ENCODE results near the gene MYOT. TPM values are rescaled to one million over a fixed set of nuclear protein-coding genes. Genes with fewer than 3 reads are reported as not detected.

MYOT gene
- total RNA-seq, 4 donors from 2014 or later, result 0.39 to 11.7 (median 1.8) TPM

- H3K36me3 ChIP-seq, result no peaks in the 10 kb centered on the region
- H3K4me1 ChIP-seq, result no peaks in the 10 kb centered on the region
- no peak for DNase-seq
- intact Hi-C loops (cut with DNase I), result no loop called here
- H3K4me3 ChIP-seq (replicated peaks in 1 of 3), result no peak overlapping the region
- H3K27ac ChIP-seq, result no peak overlapping the region
- no peaks in the 10 kb centered on the region for H3K27me3 ChIP-seq
- H3K9me3 ChIP-seq, result no peaks in the 10 kb centered on the region
- 77 to 92% methylated on average over 1 of the region's 1 CpG for WGBS, 2 donors
- no peak for TF ChIP-seq CTCF (IDR thresholded peaks at IDR 0.05)
- no peak for TF ChIP-seq POLR2A (IDR thresholded peaks at IDR 0.05)
Observed at GRCh38 chr5:137832416-137832815, 35.2 kb upstream of the MYOT start.

DNA sequence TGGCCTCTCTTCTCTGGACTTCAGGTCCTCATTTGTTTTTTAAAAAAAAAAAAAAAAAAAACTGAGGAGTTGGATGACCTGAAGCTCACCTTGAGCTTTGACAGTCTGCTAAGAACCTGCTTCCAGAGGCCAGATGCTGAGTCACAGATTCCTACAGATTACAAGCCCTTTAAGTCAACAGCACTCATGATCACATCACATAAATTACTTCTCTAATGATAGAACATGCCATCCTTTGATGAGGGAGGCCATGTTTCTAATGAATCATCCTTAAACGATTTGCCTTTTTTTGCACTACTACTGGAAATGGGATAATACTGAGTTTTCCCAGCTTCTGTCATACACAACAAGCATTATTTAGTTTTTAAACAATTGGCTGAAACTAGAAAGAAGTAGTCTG lies 34.2 kb upstream of the MYOT start:
- no peak overlapping the region for H3K27ac ChIP-seq
- no peak for TF ChIP-seq POLR2A (IDR thresholded peaks at IDR 0.05)
- TF ChIP-seq CTCF (IDR thresholded peaks at IDR 0.05), result no peak
- H3K4me1 ChIP-seq, result no peaks in the 10 kb centered on the region
- DNase-seq, result peak in 1 of 2 donors; percentile 1
- 80 to 84% methylated on average over 1 of the region's 1 CpG for WGBS, 2 donors
- intact Hi-C loops (cut with DNase I), result no loop called here
- H3K9me3 ChIP-seq, result no peaks in the 10 kb centered on the region
- no peaks in the 10 kb centered on the region for H3K36me3 ChIP-seq
- no peaks in the 10 kb centered on the region for H3K27me3 ChIP-seq
- no peak overlapping the region for H3K4me3 ChIP-seq (replicated peaks in 1 of 3)

DNA sequence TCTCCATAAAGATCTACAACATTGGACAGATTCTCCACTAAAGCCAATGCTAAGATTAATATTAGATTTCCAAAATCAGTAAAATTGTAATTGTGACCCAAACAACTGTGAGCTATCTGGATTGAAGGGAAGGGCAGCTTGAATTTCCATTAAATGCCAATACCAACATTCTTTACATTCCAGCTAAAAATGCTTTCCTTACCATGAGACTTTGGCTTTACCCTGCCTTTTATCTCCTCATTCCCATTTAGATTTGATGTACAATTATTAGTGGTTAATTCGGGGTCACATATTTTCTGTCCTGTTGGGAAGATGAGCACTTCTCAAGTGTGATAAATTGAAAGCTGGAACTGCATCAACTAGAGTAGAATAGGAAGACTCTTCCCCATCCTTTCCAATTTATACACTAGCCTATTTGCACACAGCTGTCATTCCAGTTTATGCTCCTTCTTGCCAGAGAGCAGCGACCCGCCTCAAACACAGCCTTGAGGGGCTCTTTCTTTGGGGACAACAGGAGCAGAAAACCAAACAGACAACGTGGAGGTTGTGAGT lies 33.1 kb upstream of the MYOT start:
- Histone ChIP-seq H3K27me3 (no peaks in the 10 kb centered on the region), H3K4me1 (no peaks in the 10 kb centered on the region), H3K27ac (no peak overlapping the region), H3K36me3 (no peaks in the 10 kb centered on the region), H3K4me3 (replicated peaks in 1 of 3) (no peak overlapping the region), H3K9me3 (no peaks in the 10 kb centered on the region)
- 60 to 68% methylated on average over 4 of the region's 4 CpGs for WGBS, 2 donors
- intact Hi-C loops (cut with DNase I), result no loop called here
- no peak for TF ChIP-seq POLR2A (IDR thresholded peaks at IDR 0.05)
- no peak for TF ChIP-seq CTCF (IDR thresholded peaks at IDR 0.05)
- DNase-seq, result no peak

DNA sequence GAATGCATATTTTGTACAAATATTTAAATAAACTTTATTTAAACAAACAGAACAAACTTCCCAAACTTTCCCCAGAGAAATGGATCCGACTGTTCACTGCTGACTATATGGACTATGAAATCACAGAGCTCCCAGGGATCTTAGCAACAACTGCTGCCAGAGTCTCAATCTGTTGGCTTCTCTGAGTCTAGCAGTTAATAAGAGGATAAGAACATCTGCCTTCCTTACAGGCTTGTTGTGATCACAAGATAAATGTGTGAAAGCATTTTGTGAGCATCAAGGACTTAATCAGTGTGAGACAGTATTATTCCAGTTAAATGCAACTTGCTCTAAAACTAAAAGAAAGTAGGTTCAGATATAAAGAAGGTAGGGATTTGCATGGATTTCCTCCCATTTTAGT lies 31.4 kb upstream of the MYOT start:
- no peaks in the 10 kb centered on the region for H3K27me3 ChIP-seq
- H3K27ac ChIP-seq, result no peak overlapping the region
- WGBS, 2 donors, result 85 to 90% methylated on average over 1 of the region's 1 CpG
- DNase-seq, result no peak
- no peaks in the 10 kb centered on the region for H3K9me3 ChIP-seq
- H3K4me3 ChIP-seq (replicated peaks in 1 of 3), result no peak overlapping the region
- no peaks in the 10 kb centered on the region for H3K36me3 ChIP-seq
- H3K4me1 ChIP-seq, result no peaks in the 10 kb centered on the region
- TF ChIP-seq CTCF (IDR thresholded peaks at IDR 0.05), result no peak
- intact Hi-C loops (cut with DNase I), result no loop called here

- TF ChIP-seq CTCF (IDR thresholded peaks at IDR 0.05), result no peak
- TF ChIP-seq POLR2A (IDR thresholded peaks at IDR 0.05), result no peak
- intact Hi-C loops (cut with DNase I), result no loop called here
Observed at GRCh38 chr5:137836997-137837396, 30.7 kb upstream of the MYOT start.

More at GRCh38 chr5:137836997-137837396, 30.7 kb upstream of the MYOT start:
- H3K9me3 ChIP-seq, result no peaks in the 10 kb centered on the region
- H3K36me3 ChIP-seq, result no peaks in the 10 kb centered on the region
- no peaks in the 10 kb centered on the region for H3K27me3 ChIP-seq
- H3K27ac ChIP-seq, result no peak overlapping the region
- no peak for DNase-seq
- H3K4me1 ChIP-seq, result no peaks in the 10 kb centered on the region
- no peak overlapping the region for H3K4me3 ChIP-seq (replicated peaks in 1 of 3)

All from thyroid gland (tissue), 4 donors.